TTC549 (cell line): ENCODE data around the gene TDP1.
"Not testable (repeated sequence)": the region's sequence is repeated elsewhere in the genome, so short reads cannot be mapped to it uniquely, and the experiment has no call there.

Experiments used
- FAIRE-seq: peaks from 2 replicates; lab custom pipeline; 2012; peaks lifted over from hg19 to GRCh38; lab: Jason Lieb, UNC

The TDP1 gene

GRCh38 chr14:89990218-89990617, 34.5 kb downstream of the TDP1 start:
- no peak for FAIRE-seq

- no peak for FAIRE-seq
Observed at GRCh38 chr14:89990623-89991275, 35.0 kb downstream of the TDP1 start.

GRCh38 chr14:89992273-89992672, 36.5 kb downstream of the TDP1 start:
- FAIRE-seq, result no peak

- FAIRE-seq, result no peak
Observed at GRCh38 chr14:89996963-89997362, 41.2 kb downstream of the TDP1 start.

GRCh38 chr14:90000935-90001334, 45.2 kb downstream of the TDP1 start:
- no peak for FAIRE-seq

GRCh38 chr14:90003526-90004307, 48.0 kb downstream of the TDP1 start:
- no peak for FAIRE-seq

GRCh38 chr14:90005441-90005840, 49.7 kb downstream of the TDP1 start:
- no peak for FAIRE-seq

- no peak for FAIRE-seq
Observed at GRCh38 chr14:90005939-90006530, 50.3 kb downstream of the TDP1 start.

- no peak for FAIRE-seq
Observed at GRCh38 chr14:90017371-90017770, 61.6 kb downstream of the TDP1 start.

- no peak for FAIRE-seq
Observed at GRCh38 chr14:90019824-90020523, 64.2 kb downstream of the TDP1 start.

GRCh38 chr14:90023176-90023896, 67.6 kb downstream of the TDP1 start:
- no peak for FAIRE-seq

GRCh38 chr14:90024910-90025309, 69.2 kb downstream of the TDP1 start:
- no peak for FAIRE-seq

- FAIRE-seq, result not testable (repeated sequence)
Observed at GRCh38 chr14:90026608-90027007, 70.9 kb downstream of the TDP1 start.

- no peak for FAIRE-seq
Observed at GRCh38 chr14:90027842-90028241, 72.1 kb downstream of the TDP1 start.

GRCh38 chr14:90034156-90034555, 78.4 kb downstream of the TDP1 start:
- FAIRE-seq, result no peak

- FAIRE-seq, result no peak
Observed at GRCh38 chr14:90034835-90035525, 79.3 kb downstream of the TDP1 start.

GRCh38 chr14:90039253-90040010, 83.7 kb downstream of the TDP1 start:
- FAIRE-seq, result no peak

GRCh38 chr14:90040411-90040810, 84.7 kb downstream of the TDP1 start:
- FAIRE-seq, result no peak

- FAIRE-seq, result no peak
Observed at GRCh38 chr14:90042496-90043252, 86.9 kb downstream of the TDP1 start.

- no peak for FAIRE-seq
Observed at GRCh38 chr14:90045616-90046015, 89.9 kb downstream of the TDP1 start.
